K562 (cell line): ENCODE measurements around the gene CDH2. TPM values are rescaled to one million over a fixed set of nuclear protein-coding genes. Genes with fewer than 3 reads are reported as not detected.

Source experiments
- BRCA1 ChIP-seq, 2 experiments: fragments of 450-650 bp in 1 of 2; sonication (generic) in 1 of 2; formaldehyde crosslinking in 1 of 2; IDR thresholded peaks; 2 replicates each; pipeline versions ENCODE4 v1.5.0 to v1.6.1; 2017 to 2020; ENCODE audit warnings: mild to moderate bottlenecking in 1 of 2, missing genetic modification reagents in 1 of 2
- HNRNPUL1 ChIP-seq: fragments of 200-400 bp; formaldehyde crosslinking; IDR thresholded peaks from 2 replicates; pipeline ENCODE4 v1.6.1; 2017; ENCODE audit warnings: low read length
- RFX7 ChIP-seq: fragments of 250-450 bp; sonication (Bioruptor Pico); IDR thresholded peaks from 2 replicates; pipeline ENCODE4 v1.5.1; 2021; ENCODE audit warnings: mild to moderate bottlenecking
- ZC3H4 ChIP-seq: sonication (generic); formaldehyde crosslinking; IDR thresholded peaks from 2 replicates; pipeline ENCODE4 v1.9.0; 2021; ENCODE audit warnings: missing genetic modification reagents, borderline replicate concordance
- ZKSCAN3 ChIP-seq: fragments of 250-450 bp; sonication (Bioruptor Pico); IDR thresholded peaks from 2 replicates; pipeline ENCODE4 v1.4.0; 2020
- ZNF408 ChIP-seq: fragments of 250-450 bp; sonication (Bioruptor Pico); IDR thresholded peaks from 2 replicates; pipeline ENCODE4 v1.4.0; 2020; ENCODE audit warnings: low read depth, mild to moderate bottlenecking, moderate library complexity
- ZNF609 ChIP-seq: sonication (generic); formaldehyde crosslinking; IDR thresholded peaks from 2 replicates; pipeline ENCODE4 v1.8.1; 2023; ENCODE audit warnings: missing genetic modification reagents, mild to moderate bottlenecking, borderline replicate concordance
- polyA plus RNA-seq, 8 experiments: library from polyadenylated mRNA; depleted of rRNA in 4 of 8; stranded (reverse) in 5 of 8; unstranded in 3 of 8; fragments of >200 nt; fragmentation: Nextera tagmentation in 2 of 8; fragmentation: Illumina TruSeq in 1 of 8; extraction: Ambion mirVana in 2 of 8; extraction: Trizol in 1 of 8; gene quantifications; 2 replicates each; pipeline versions ENCODE4 v1.2.1 to v1.2.3, GENCODE V29; 2011 to 2014; ENCODE audit warnings: inconsistent platforms in 1 of 8, missing spikeins in 1 of 8
- total RNA-seq, 7 experiments: library from RNA; depleted of rRNA in 6 of 7; stranded (reverse); fragments of >200 nt in 6 of 7; fragmentation: Illumina TruSeq in 2 of 7; extraction: Trizol in 2 of 7; gene quantifications; 2 replicates each; pipeline versions ENCODE4 v1.2.1 to v1.2.3, GENCODE V29; 2011 to 2021; ENCODE audit warnings: low replicate concordance in 1 of 7
- TF ChIP-seq, protein P1 (sequence below): sonication (generic); formaldehyde crosslinking; IDR thresholded peaks from 2 replicates; pipeline ENCODE4 v1.8.1; 2023; ENCODE audit warnings: mild to moderate bottlenecking, missing genetic modification reagents

The CDH2 gene
- total and polyA plus RNA-seq, 9 of the 15 experiments (the other 6 are each of a cell fraction or from before 2014, with no cell fraction given), result 0.04 TPM; not detected in 8

- no peak for TF ChIP-seq ZNF408 (CRISPR knock-in tag)
- TF ChIP-seq, protein P1, sequence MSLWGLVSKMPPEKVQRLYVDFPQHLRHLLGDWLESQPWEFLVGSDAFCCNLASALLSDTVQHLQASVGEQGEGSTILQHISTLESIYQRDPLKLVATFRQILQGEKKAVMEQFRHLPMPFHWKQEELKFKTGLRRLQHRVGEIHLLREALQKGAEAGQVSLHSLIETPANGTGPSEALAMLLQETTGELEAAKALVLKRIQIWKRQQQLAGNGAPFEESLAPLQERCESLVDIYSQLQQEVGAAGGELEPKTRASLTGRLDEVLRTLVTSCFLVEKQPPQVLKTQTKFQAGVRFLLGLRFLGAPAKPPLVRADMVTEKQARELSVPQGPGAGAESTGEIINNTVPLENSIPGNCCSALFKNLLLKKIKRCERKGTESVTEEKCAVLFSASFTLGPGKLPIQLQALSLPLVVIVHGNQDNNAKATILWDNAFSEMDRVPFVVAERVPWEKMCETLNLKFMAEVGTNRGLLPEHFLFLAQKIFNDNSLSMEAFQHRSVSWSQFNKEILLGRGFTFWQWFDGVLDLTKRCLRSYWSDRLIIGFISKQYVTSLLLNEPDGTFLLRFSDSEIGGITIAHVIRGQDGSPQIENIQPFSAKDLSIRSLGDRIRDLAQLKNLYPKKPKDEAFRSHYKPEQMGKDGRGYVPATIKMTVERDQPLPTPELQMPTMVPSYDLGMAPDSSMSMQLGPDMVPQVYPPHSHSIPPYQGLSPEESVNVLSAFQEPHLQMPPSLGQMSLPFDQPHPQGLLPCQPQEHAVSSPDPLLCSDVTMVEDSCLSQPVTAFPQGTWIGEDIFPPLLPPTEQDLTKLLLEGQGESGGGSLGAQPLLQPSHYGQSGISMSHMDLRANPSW, result no peak
- TF ChIP-seq RFX7, result no peak
- no peak for TF ChIP-seq ZNF609 (CRISPR knock-in tag)
- no peak for TF ChIP-seq ZKSCAN3 (CRISPR knock-in tag)
- no peak for TF ChIP-seq HNRNPUL1
- TF ChIP-seq BRCA1 (IDR thresholded peaks at IDR 0.05), result no peak
- no peak for TF ChIP-seq BRCA1 (CRISPR knock-in tag; IDR thresholded peaks at IDR 0.05)
- no peak for TF ChIP-seq ZC3H4 (CRISPR knock-in tag)
- TF ChIP-seq, all 486 proteins: peak for 0
Measured at GRCh38 chr18:27903906-27904305, 273.0 kb downstream of the CDH2 start (continued).
